Adrenal gland (tissue), 12 donors: ENCODE results near the gene ROCK2. TPM values are rescaled to one million over a fixed set of nuclear protein-coding genes. Genes with fewer than 3 reads are reported as not detected.
A peak's percentile ranks its signal among the peaks of the same experiment; 100 is the strongest.

Source experiments
- DNase-seq, 7 donors: peaks; one replicate each; pipeline ENCODE4 v3.0.0-alpha.2; 2019 to 2020
- H3K27ac ChIP-seq, 5 donors: fragments of 200-600 bp; sonication (generic) in 4 of 5; 1 replicate in 3 of 5; 2 replicates in 2 of 5; pipeline versions ENCODE4 v1.5.1 to v1.8.0; 2016 to 2020; ENCODE audit warnings: mild to moderate bottlenecking in 1 of 5
- H3K27me3 ChIP-seq: fragments of 200-600 bp; 2 replicates; pipeline ENCODE4 v1.8.0; 2021
- H3K36me3 ChIP-seq, 2 donors: fragments of 200-600 bp; replicated peaks in 1 of 2; 1 replicate in 1 of 2; 2 replicates in 1 of 2; pipeline versions ENCODE4 v1.5.1 to v1.8.0; 2018 to 2022
- H3K4me1 ChIP-seq, 2 donors: fragments of 200-600 bp; replicated peaks in 1 of 2; 1 replicate in 1 of 2; 2 replicates in 1 of 2; pipeline versions ENCODE4 v1.5.1 to v1.8.0; 2018 to 2021
- H3K4me3 ChIP-seq, 4 donors: fragments of 200-600 bp; sonication (generic) in 3 of 4; one replicate each; pipeline ENCODE4 v1.5.1; 2016 to 2018
- H3K9me3 ChIP-seq, 3 donors: fragments of 200-600 bp; sonication (generic) in 1 of 3; replicated peaks in 1 of 3; 1 replicate in 2 of 3; 2 replicates in 1 of 3; pipeline versions ENCODE4 v1.5.1 to v1.8.0; 2016 to 2021
- POLR2A ChIP-seq, 2 donors: fragments of 450-650 bp; IDR thresholded peaks; one replicate each; pipeline ENCODE4 v1.6.1; 2017; ENCODE audit warnings: antibody characterized with exemption in 2 of 2, mild to moderate bottlenecking in 2 of 2, moderate library complexity in 1 of 2
- WGBS, 4 donors: extraction: QIAGEN DNeasy Blood & Tissue Kit in 2 of 4; methylation state at CpG; one replicate each; pipeline versions ENCODE4 v1.1.5 to v1.1.7; 2013 to 2017; 5-methylcytosine and 5-hydroxymethylcytosine counted together
- intact Hi-C, 2 donors: fragments of 100-400 bp; cut with DNase I; formaldehyde crosslinking; loops; one replicate each; pipeline versions ENCODE4 v1.14.1 to v1.15.0; 2022 to 2023
- polyA plus RNA-seq, 3 donors: library from polyadenylated mRNA; stranded (reverse); fragments of 200-250 nt in 2 of 3; fragments of 350-450 nt in 1 of 3; fragmentation: Illumina TruSeq in 1 of 3; extraction: RNeasy Lipid Tissue Mini Kit (QIAGEN cat#74804) in 1 of 3; gene quantifications; one replicate each; pipeline ENCODE4 v1.2.3, GENCODE V29; 2013 to 2014
- total RNA-seq, 9 donors: library from RNA; depleted of rRNA in 4 of 9; stranded (reverse); fragments of >200 nt in 4 of 9; fragments of 120-200 nt in 1 of 9; fragmentation: NEBNext Ultra II Directional in 1 of 9; extraction: Animal tissue kit (Norgen Biotek cat#: 25700) in 1 of 9; gene quantifications; one replicate each; pipeline versions ENCODE4 v1.1.0 to v1.2.4, GENCODE V29; 2013 to 2023
- TF ChIP-seq, protein P1 (sequence below), 6 experiments: fragments of 450-650 bp in 4 of 6; fragments of 200-600 bp in 2 of 6; sonication (generic) in 1 of 6; IDR thresholded peaks; 1 replicate in 5 of 6; 2 replicates in 1 of 6; pipeline versions ENCODE4 v1.5.1 to v1.8.0; 2016 to 2021; ENCODE audit warnings: antibody characterized with exemption in 6 of 6, mild to moderate bottlenecking in 2 of 6, moderate library complexity in 1 of 6
- donor health status: healthy with polysubstance abuse.
- donor health status: Bipolar disorder and iron deficiency.
- donor health status: DM: yes; HTN: yes; CAD: no.
- donor health status: DM: no; HTN: no; CAD: no.
- donor health status: DM: no; HTN: no; CAD: no.
- donor health status: DM: yes; HTN: yes; CAD: no.

The ROCK2 gene
- total and polyA plus RNA-seq, 12 donors: 5.0 to 46.6 (median 26.2) TPM

DNA sequence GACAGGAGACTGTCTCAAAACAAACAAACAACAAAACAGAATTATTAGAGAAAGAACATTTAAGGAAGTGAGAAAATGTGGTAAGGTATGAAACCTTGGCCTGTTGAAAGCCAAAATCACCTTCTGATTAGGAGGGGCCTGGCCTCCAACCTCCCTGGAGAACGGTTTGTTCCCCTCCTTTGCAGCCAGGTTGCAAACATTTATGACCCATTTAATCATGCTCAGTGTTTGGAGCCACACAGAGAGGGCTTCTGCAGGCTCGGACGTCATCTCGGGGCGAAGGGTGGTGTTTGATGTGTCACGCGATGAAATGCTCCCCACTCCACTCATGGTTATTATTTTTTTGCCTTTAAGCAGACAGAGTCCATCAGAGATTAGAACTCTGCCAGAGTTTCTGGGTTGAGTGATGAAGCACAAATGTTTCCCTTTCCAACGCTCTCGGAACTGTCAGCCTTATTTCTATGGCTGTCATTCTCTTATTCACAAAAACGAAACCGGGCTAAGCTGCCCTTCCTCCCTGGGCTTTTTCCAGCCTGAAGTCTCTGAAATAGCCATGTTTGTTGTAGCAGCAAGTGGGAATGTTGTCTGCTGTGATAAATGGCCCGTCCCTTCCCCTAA is 33.6 kb upstream of the ROCK2 start:
- WGBS, 4 donors: 70 to 78% (median 73%) methylated on average over 12 of the region's 12 CpGs
- DNase-seq: peak in 2 of 7 donors; percentile 13 to 64
- no peaks in the 10 kb centered on the region for H3K9me3 ChIP-seq
- no peaks in the 10 kb centered on the region for H3K27me3 ChIP-seq
- no peak overlapping the region for H3K4me3 ChIP-seq
- H3K4me1 ChIP-seq: peaks cover 0 to 8% of the 10 kb centered on the region in 2 donors
- H3K36me3 ChIP-seq: no peaks in the 10 kb centered on the region
- intact Hi-C loops: no loop called here
- TF ChIP-seq, protein P1, sequence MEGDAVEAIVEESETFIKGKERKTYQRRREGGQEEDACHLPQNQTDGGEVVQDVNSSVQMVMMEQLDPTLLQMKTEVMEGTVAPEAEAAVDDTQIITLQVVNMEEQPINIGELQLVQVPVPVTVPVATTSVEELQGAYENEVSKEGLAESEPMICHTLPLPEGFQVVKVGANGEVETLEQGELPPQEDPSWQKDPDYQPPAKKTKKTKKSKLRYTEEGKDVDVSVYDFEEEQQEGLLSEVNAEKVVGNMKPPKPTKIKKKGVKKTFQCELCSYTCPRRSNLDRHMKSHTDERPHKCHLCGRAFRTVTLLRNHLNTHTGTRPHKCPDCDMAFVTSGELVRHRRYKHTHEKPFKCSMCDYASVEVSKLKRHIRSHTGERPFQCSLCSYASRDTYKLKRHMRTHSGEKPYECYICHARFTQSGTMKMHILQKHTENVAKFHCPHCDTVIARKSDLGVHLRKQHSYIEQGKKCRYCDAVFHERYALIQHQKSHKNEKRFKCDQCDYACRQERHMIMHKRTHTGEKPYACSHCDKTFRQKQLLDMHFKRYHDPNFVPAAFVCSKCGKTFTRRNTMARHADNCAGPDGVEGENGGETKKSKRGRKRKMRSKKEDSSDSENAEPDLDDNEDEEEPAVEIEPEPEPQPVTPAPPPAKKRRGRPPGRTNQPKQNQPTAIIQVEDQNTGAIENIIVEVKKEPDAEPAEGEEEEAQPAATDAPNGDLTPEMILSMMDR (IDR thresholded peaks at IDR 0.05): no peak
- no peak for TF ChIP-seq POLR2A (IDR thresholded peaks at IDR 0.05)
- peak overlapping the region in 2 of 5 donors; percentile 60 to 71 for H3K27ac ChIP-seq

DNA sequence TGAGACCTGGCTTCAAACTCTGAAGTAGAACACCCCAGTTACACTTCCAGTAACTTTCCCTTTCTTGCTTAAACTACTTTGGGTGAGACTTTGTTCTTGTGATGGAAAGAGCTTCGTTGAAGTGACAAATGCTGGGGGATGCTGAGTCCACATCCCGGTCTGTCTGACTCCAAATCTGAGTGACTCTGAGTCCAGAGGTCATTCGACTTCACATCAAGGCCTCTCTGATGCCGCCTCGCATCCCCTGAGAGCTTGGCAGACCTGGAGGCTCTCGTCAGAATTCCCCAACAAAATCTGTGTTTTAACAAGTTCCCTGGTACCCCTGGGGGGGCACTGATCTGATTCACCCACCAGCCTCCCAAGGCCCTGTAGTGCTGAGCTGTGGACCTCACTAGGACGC is 31.6 kb upstream of the ROCK2 start:
- Histone ChIP-seq H3K9me3 (no peaks in the 10 kb centered on the region), H3K36me3 (no peaks in the 10 kb centered on the region), H3K27me3 (no peaks in the 10 kb centered on the region), H3K4me3 (no peak overlapping the region), H3K4me1 (peaks cover 0 to 8% of the 10 kb centered on the region in 2 donors), H3K27ac (peak overlapping the region in 3 of 5 donors; percentile 18 to 81 (median 55))
- DNase-seq: no peak
- WGBS, 4 donors: 88 to 96% (median 94%) methylated on average over 7 of the region's 7 CpGs
- intact Hi-C loops: no loop called here
- TF ChIP-seq POLR2A (IDR thresholded peaks at IDR 0.05): no peak
- TF ChIP-seq, protein P1 (IDR thresholded peaks at IDR 0.05): no peak

DNA sequence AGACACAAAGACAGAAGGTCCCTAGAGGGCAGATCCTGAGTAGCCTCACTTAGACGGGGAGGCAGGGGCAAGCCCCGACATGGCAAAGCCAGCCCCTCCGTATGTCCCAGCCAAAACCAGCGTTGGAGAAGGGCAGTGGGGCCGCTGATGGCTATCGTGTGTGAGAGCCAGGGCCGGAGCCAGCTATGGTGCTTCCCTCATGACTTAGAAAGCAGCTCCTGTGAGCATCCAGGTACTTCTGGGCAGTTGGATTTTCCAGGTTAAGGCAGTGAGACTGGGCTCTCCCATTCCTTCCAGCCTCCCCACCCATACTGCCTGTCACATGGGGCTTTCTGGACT is 31.2 kb upstream of the ROCK2 start:
- intact Hi-C loops: no loop called here
- Histone ChIP-seq H3K4me1 (peaks cover 0 to 8% of the 10 kb centered on the region in 2 donors), H3K27ac (peak overlapping the region in 3 of 5 donors; percentile 18 to 81 (median 55)), H3K9me3 (no peaks in the 10 kb centered on the region), H3K4me3 (no peak overlapping the region), H3K27me3 (no peaks in the 10 kb centered on the region), H3K36me3 (no peaks in the 10 kb centered on the region)
- no peak for TF ChIP-seq POLR2A (IDR thresholded peaks at IDR 0.05)
- TF ChIP-seq, protein P1 (IDR thresholded peaks at IDR 0.05): no peak
- no peak for DNase-seq
- 68 to 78% (median 73%) methylated on average over 7 of the region's 7 CpGs for WGBS, 4 donors

DNA sequence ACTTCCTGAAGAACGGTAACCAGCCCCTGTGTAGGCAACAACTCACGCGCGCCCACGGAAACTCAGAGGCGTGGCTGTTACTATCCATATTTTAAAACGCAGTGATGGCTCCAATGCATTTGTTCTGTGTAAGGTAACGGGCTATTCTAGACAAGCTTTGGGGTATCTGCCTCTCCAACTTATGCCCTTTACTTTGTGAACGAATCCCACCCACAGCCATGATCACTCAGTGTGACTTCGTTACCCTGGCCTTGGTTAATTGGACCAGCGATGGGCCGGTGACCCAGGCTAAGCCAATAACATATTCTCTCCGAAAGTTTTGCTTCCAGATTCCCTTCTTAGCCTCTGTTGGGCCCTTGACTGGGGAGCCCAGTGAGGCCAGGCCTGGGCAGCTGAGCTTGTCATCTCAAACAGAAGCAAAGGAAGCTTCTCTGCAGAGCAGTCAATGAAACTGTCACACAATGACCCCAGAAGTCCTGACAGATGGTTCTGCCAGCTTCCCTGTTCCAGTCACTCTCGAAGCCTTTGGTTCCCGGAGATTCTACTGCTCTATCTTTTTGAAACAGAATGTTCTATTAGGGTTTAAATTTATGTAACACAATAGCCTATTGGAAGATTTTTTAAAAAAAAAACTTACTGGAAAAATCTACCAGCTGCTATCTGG is 30.7 kb upstream of the ROCK2 start:
- Histone ChIP-seq H3K36me3 (no peaks in the 10 kb centered on the region), H3K27me3 (no peaks in the 10 kb centered on the region), H3K9me3 (no peaks in the 10 kb centered on the region), H3K4me1 (peaks cover 0 to 8% of the 10 kb centered on the region in 2 donors), H3K4me3 (no peak overlapping the region), H3K27ac (peak overlapping the region in 3 of 5 donors; percentile 51 to 88 (median 55))
- 83 to 90% (median 86%) methylated on average over 15 of the region's 15 CpGs for WGBS, 4 donors
- intact Hi-C loops: no loop called here
- TF ChIP-seq, protein P1 (IDR thresholded peaks at IDR 0.05): no peak
- no peak for TF ChIP-seq POLR2A (IDR thresholded peaks at IDR 0.05)
- no peak for DNase-seq
